HG03095 (cell line): Measurements from ENCODE around the gene SBF2.
"Not testable (repeated sequence)": the region's sequence is repeated elsewhere in the genome, so short reads cannot be mapped to it uniquely, and the experiment has no call there.

ENCODE experiments used
- ATAC-seq: cut with Tn5 transposase; IDR thresholded peaks from one replicate; pipeline ENCODE4 v1.9.1; 2021; ENCODE audit warnings: moderate library complexity; ENCODE audit not compliant: unreplicated experiment

Gene SBF2

GRCh38 chr11:10272132-10272531, 21.9 kb downstream of the SBF2 start:
- ATAC-seq: no peak

GRCh38 chr11:10268746-10269488, 25.1 kb downstream of the SBF2 start:
- ATAC-seq: no peak

DNA sequence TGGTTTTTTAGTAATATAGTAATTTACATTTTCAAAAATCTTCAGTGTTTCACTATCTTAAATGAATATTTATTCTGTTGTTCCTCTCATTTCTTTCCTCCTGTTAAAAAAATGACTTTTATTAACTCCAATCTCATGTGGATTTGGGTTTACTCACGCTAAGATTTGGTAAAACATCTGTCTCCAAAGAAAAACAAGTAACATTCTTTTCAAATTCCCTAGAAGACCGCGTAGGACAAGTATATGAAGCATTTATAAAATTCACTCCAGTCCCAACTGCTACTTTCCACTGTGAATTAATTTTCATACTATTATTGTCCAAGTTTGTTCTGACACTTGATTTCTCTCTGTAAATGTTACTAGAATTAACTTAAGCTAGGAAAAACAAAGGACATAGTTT, 26.2 kb downstream of the SBF2 start:
- ATAC-seq: no peak

- no peak for ATAC-seq
Measured at GRCh38 chr11:10265936-10266335, 28.1 kb downstream of the SBF2 start.

- ATAC-seq: not testable (repeated sequence)
Measured at GRCh38 chr11:10264716-10265115, 29.3 kb downstream of the SBF2 start.

- no peak for ATAC-seq
Measured at GRCh38 chr11:10263929-10264328, 30.1 kb downstream of the SBF2 start.

GRCh38 chr11:10261821-10262220, 32.2 kb downstream of the SBF2 start:
- ATAC-seq: no peak

DNA sequence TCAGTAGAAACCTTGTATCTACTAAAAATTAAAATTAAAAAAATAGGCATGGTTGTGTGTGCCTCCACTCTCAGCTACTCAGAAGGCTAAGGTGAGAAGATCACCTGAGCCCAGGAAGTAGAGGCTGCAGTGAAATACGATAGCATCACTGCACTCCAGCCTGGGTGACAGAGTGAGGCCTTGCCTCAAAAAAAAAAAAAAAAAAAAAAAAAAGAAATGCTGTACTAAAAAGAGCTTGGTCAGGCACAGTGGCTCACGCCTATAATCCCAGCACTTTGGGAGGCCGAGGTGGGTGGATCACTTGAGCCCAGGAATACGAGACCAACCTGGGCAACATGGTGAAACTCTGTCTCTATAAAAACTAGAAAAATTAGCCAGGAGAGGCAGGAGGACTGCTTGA, 36.5 kb downstream of the SBF2 start:
- no peak for ATAC-seq

DNA sequence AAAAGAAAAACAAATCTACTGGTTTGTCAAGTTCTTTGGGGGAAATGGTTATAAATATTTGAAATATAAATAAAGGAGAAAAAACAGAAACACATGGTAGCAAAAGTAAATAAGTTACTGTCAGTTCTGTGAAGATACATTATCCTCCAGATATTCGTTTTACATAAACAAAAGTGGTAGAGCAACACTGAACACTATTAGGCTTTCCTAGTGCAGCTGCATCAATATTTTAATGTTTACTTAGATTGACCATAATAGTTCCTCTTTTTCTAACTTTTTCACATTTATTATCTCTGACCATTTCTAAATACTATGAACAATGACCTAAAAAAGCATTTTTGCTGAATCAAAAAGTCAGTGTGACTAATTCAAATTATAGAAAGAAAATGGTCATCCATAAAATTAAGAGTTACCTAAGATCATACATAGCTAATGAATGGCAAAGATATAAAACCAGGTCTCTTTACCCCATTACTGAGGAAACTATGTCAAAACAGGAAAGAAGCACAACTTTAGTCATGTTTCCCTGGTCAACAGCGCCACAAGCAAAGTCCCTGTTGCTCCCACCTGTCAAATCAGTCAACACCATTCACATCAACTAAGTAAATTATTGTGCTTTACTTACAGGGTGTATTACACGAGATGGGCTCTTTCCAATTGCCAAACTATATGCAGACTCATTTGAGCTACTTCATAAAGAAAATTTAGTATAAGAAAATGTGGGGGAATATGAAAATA, 38.5 kb downstream of the SBF2 start:
- no peak for ATAC-seq

- ATAC-seq: not testable (repeated sequence)
Measured at GRCh38 chr11:10249448-10250131, 44.4 kb downstream of the SBF2 start.

DNA sequence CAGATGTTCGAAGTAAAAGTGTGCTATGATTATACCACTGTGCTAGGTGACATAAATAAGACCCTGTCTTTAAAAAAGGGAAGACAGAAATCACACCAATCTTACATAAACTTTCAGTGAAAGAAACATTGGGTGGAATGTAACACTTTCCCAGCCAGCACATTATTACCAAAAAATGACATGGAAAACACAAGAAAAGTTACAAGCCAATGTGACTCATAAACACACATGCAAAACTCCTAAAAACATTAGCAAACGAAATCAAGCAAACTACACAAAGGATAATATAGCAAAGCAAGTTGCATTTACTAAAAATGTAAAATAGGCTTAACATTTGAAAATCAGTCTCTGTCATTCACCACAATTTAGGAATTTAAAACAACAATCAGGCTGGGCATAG, 47.0 kb downstream of the SBF2 start:
- ATAC-seq: no peak

DNA sequence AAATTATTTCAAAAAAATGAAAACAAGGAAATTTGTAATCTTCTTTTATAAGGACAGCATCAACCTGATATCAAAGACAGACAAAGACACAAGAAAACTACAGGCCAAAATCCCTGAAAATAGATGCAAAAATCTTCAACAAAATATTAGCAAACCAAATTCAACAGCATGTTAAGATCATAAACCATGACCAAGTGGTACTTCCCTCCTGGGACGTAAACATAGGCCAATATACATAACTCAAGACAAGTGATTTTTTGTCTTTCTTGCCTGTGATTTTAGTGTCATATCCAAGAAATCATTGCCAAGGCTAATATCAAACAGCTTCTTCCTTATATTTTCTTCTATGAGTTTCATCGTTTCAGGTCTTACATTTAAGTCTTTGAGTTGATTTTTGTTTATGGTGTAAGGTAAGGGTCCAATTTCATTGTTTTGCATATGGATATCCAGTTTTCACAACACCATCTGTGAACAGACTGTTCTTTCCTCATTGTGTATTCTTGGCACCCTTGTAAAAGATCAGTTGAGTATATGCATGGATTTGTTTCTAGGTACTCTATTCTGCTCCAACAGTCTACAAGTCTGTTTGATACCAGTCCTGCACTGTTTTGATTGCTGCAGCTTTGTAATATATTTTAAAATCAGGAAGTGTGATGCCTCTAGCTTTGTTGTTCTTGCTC, 50.0 kb downstream of the SBF2 start:
- no peak for ATAC-seq

DNA sequence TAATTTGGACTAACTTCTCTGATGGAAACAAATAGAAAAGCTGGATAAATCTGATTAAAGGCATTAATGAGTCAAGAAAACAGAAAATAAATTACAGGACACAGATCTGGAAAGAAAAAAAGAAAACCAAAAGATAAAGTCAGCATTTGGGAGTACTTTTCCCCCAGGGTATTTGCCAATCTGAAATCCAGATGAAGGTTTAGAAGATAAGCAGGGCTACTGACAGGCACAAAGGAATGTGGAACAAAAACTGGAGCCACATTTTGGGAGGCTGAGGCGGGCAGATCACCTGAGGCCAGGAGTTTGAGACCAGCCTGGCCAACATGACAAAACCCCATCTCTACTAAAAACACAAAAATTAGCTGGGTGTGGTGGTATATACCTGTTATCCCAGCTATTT, 57.2 kb downstream of the SBF2 start:
- no peak for ATAC-seq

DNA sequence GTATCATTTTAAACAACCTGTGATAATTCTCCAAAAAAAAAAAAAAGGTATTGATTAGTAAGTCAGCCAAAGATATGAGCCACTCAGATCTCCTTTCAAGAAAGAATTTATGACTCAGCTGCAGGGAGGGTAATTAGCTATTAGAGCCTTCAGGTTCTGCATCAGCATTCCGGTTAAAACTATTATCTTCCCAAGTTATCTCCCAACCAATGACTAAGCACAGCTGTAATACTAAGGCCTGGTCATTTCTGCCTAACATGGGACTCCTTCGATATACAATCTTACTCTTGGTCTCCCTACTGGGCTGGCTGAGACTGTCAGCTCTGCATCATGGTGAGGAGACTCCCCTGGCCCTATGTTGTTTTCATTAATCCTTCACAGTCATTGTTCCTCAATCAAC, 60.4 kb downstream of the SBF2 start:
- ATAC-seq: no peak

DNA sequence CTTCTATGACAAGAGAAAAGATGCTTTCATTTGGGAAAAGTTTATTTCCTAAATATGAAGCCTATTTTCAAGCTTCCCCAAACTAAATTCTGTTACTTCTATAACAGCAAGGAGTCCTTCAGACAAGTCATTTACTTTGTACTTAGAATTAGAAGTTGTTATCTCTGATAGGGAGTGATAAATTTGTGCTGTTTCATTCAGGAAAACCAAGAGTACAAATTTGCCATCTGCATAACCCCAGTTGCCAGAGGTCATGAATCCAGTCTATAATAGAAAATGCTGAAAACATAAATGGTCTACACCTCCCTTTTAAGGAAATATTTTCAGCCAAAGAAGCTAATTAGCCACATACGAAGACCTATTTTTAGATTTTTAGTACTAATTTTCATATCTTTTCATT, 61.3 kb downstream of the SBF2 start:
- ATAC-seq: no peak

GRCh38 chr11:10231803-10232202, 62.2 kb downstream of the SBF2 start:
- ATAC-seq: not testable (repeated sequence)

DNA sequence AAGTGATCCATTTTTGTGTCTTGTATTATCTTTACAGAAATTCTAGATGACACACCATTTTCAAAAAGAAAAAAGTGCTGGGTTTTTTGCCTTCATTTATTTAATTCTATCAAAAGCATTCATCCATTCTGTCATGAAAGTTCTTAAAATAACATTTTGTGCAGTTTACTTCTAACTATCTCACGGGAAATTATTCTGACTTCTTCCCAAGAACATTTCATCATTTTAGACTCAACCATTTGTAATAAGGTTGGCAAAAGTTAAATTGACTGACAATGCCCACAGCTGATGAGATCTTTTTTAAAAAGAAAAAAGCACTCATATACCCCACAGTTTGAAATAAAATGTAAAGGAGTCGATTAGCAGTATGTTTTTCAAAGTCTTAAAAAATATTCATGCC, 68.5 kb downstream of the SBF2 start:
- no peak for ATAC-seq

- ATAC-seq: no peak
Measured at GRCh38 chr11:10222399-10222798, 71.6 kb downstream of the SBF2 start.

- no peak for ATAC-seq
Measured at GRCh38 chr11:10221342-10221741, 72.7 kb downstream of the SBF2 start.

GRCh38 chr11:10211470-10211869, 82.5 kb downstream of the SBF2 start:
- ATAC-seq: no peak

- ATAC-seq: no peak
Measured at GRCh38 chr11:10209326-10209725, 84.7 kb downstream of the SBF2 start.
